Activated CD4-positive, CD25-positive, alpha-beta regulatory T cell treated with anti-CD3 and anti-CD28 coated beads, Interleukin-2, amount 50 U/mL, for 72 hours (primary cell): Measurements from ENCODE around the gene CDK11B.

Experiments used
- DNase-seq: peaks from one replicate; pipeline ENCODE4 v3.0.0; 2021

CDK11B gene

GRCh38 chr1:1614204-1614953 lies 44.4 kb downstream of the CDK11B start:
- peak; percentile 43 for DNase-seq

DNA sequence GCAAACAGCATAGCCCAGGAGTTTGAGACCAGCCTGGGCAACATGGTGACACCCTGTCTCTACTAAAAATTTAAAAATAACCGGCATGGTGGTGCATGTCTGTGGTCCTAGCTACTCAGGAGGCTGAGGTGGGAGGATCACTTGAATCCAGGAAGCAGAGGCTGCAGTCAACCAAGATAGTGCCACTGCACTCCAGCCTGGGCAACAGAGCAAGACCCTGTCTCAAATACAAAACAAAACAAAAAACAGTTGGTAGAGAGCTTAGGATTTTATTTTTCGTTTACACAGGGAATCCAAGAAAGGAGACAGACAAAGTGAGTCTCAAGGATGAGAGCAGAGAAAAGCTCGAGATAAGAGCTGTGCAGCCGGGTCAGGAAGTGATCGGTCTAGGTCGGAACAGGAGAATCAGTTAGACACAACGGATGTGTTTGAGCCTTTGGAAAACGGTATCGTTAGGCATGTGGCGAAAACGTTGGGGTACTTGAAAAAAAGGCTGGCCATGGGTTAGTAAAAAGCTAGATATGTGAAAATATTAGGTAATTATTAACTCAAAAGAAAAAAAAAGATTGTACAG lies 45.2 kb downstream of the CDK11B start:
- no peak for DNase-seq

GRCh38 chr1:1612104-1612400 lies 46.8 kb downstream of the CDK11B start:
- no peak for DNase-seq

- DNase-seq, result no peak
These were observed 48.0 kb downstream of the CDK11B start for GRCh38 chr1:1610796-1611195.

DNA sequence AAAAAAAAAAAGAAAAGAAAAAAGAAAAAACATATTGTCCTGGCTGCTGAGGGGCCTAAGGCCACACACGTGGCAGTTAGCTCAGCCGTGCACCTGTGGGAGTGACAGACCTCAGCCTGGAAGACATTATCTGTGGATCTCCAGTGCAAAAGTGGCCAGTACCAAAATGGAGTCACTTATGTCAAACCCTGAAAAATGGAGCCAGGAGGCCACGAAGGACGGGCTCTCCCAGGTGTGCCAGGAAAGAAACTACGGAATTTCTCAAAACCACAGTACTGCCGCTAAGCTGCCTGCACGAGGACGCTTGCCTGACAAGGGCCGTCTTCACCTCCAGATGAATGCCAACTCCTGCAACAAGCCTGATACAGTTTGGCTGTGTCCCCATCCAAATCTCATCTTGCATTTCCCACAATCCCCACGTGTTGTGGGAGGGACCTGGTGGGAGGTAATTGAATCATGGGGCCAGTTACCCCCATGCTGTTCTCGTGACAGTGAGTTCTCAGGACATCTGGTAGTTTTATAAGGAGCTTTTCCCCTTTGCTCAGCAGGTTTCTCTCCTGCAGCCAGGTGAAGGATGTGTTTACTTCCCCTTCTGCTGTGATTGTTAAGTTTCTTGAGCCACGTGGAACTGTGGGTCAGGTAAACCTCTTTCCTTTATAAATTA lies 48.9 kb downstream of the CDK11B start:
- DNase-seq, result no peak

DNA sequence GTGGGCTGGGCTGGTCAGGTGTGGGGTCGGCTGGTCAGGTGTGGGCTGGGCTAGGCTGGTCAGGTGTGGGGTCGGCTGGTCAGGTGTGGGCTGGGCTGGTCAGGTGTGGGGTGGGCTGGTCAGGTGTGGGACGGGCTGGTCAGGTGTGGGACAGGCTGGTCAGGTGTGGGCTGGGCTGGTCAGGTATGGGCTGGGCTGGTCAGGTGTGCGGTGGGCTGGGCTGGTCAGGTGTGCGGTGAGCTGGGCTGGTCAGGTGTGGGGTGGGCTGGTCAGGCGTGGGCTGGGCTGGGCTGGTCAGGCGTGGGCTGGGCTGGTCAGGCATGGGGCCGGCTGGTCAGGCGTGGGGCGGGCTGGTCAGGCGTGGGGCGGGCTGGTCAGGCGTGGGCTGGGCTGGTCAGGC lies 52.6 kb downstream of the CDK11B start:
- DNase-seq, result no peak

DNA sequence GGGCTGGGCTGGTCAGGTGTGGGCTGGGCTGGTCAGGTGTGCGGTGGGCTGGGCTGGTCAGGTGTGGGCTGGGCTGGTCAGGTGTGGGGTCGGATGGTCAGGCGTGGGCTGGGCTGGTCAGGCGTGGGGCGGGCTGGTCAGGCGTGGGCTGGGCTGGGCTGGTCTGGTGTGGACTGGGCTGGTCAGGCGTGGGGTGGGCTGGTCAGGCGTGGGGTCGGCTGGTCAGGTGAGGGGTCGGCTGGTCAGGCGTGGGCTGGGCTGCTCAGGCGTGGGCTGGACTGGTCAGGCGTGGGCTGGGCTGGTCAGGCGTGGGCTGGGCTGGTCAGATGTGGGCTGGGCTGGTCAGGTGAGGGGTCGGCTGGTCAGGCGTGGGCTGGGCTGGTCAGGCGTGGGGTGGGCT lies 53.1 kb downstream of the CDK11B start:
- DNase-seq, result no peak

DNA sequence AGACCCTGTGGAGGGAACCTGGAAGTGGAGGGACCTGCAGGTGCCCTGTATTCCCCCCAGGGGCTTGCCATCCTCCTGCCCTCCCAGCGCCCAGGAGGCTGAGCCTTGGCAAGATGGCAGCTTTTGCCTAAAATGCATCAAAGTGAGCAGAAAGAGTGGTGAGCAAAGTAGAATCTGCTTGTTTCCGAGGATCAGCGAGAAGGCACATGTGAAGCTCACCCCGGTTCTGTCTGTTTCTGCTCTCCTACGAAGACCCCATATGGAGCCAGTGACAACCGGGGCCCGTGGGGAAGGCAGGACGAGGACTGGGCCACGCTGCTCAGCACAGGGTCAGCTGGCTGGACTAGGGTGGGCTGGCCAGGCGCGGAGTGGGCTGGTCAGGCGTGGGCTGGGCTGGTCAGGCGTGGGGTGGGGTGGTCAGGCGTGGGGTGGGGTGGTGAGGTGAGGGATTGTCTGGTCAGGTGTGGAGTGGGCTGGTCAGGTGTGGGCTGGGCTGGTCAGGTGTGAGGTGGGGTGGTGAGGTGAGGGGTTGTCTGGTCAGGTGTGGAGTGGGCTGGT lies 53.7 kb downstream of the CDK11B start:
- DNase-seq, result no peak

GRCh38 chr1:1604374-1605033 lies 54.3 kb downstream of the CDK11B start:
- no peak for DNase-seq

- DNase-seq, result no peak
These were observed 55.0 kb downstream of the CDK11B start for GRCh38 chr1:1603671-1604373.

GRCh38 chr1:1602968-1603506 lies 55.8 kb downstream of the CDK11B start:
- no peak for DNase-seq

DNA sequence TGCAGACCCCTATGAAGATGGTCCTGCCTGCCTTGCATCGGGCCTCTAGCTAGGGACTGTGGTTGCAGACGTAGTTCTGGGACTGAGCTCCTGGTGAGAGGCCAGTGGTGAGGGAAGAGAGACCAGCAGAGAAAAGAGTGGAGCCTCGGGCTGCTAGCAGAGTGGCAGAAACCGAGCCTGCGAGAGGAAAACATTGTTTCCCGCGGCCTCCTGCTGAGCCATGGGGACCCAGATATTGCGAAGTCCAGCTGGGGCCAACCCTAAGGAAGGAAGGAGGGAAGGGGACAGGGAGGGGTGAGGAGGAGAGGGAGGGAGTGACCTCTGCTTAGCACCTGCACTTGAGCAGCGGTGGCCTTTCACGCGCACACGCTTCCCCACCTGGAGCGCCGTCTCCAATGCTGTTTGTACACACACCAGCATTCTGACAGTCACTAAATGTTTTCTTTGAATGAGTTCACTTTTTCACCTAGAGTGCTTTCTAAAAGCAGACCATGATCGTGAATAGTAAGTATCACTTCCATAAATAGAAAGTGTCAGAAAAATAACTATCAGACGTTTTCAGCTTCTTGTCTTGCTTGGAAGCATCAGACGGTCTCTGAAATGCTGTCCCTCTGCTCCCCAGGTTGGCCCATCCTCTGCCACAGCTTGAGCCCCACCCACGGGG lies 56.4 kb downstream of the CDK11B start:
- DNase-seq, result no peak

- peak; percentile 30 for DNase-seq
These were observed 57.1 kb downstream of the CDK11B start for GRCh38 chr1:1601564-1602303.

GRCh38 chr1:1600861-1601563 lies 57.8 kb downstream of the CDK11B start:
- no peak for DNase-seq

- peak; percentile 36 for DNase-seq
These were observed 58.6 kb downstream of the CDK11B start, which contains the start of gene FNDC10 for GRCh38 chr1:1599935-1600860. Gene FNDC10 (minus strand): TSS chr1:1600135. CDS start chr1:1600015, 120 bp downstream.

- peak; percentile 61 for DNase-seq
These were observed 59.5 kb downstream of the CDK11B start for GRCh38 chr1:1599030-1599934.

GRCh38 chr1:1598720-1599029 lies 60.1 kb downstream of the CDK11B start:
- no peak for DNase-seq

DNA sequence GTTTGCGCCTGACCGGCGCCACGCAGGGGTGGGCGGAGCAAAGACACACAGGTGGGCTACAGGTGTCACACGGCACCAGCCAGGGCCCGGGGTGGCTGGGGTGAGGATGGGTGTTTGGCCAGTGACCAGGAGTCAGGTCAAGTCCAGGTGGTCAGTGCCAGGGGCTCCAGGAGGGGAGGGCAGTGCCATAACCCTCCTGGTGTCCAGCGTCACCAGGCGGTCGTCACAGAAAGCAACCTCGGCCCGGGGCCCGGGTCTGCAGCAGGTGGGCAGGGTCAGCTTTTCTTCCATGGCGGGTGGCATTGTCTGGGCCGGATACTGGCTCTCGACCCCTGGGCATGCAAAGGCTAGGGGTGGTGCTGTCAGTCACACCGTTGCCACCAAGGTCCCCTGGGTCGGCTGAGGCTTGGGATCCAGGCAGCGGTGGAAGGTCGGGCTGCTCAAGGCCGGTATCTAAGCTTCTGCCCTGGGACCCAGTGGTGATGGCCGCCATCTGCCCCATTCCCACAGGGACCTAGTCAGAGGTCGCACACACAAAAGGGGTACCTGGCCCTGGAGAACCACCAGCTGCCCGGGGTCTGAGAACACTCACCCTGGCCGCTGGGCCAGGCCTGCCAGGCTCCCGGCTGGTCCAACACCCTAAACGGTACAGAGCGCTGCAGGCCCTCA lies 60.6 kb downstream of the CDK11B start:
- DNase-seq, result no peak
